Activated effector memory CD4-positive, alpha-beta T cell treated with Interleukin-2 at 50 U/mL for 16 hours (primary cell): ENCODE results near the gene ZNF341.
"Not testable (repeated sequence)": the region's sequence is repeated elsewhere in the genome, so short reads cannot be mapped to it uniquely, and the experiment has no call there.

Source experiments
- DNase-seq: peaks from one replicate; pipeline ENCODE4 v3.0.0-alpha.2; 2020

Gene ZNF341

GRCh38 chr20:33773412-33774089, 41.8 kb downstream of the ZNF341 start:
- DNase-seq = no peak

GRCh38 chr20:33777816-33778215, 46.0 kb downstream of the ZNF341 start:
- no peak for DNase-seq

GRCh38 chr20:33781133-33781532, 49.3 kb downstream of the ZNF341 start:
- DNase-seq = no peak

- no peak for DNase-seq
Measured at GRCh38 chr20:33781945-33782344, 50.1 kb downstream of the ZNF341 start.

- no peak for DNase-seq
Measured at GRCh38 chr20:33783256-33783655, 51.5 kb downstream of the ZNF341 start.

GRCh38 chr20:33783818-33784217, 52.0 kb downstream of the ZNF341 start:
- no peak for DNase-seq

GRCh38 chr20:33784225-33784624, 52.4 kb downstream of the ZNF341 start:
- no peak for DNase-seq

GRCh38 chr20:33785503-33785902, 53.7 kb downstream of the ZNF341 start:
- no peak for DNase-seq

GRCh38 chr20:33787253-33787891, 55.6 kb downstream of the ZNF341 start:
- no peak for DNase-seq

- DNase-seq = no peak
Measured at GRCh38 chr20:33788351-33789049, 56.7 kb downstream of the ZNF341 start.

- DNase-seq = no peak
Measured at GRCh38 chr20:33789109-33789857, 57.5 kb downstream of the ZNF341 start.

GRCh38 chr20:33789858-33790182, 58.0 kb downstream of the ZNF341 start:
- DNase-seq = no peak

- DNase-seq = no peak
Measured at GRCh38 chr20:33790566-33790965, 58.8 kb downstream of the ZNF341 start.

- no peak for DNase-seq
Measured at GRCh38 chr20:33791021-33791420, 59.2 kb downstream of the ZNF341 start.

GRCh38 chr20:33791540-33791939, 59.7 kb downstream of the ZNF341 start:
- DNase-seq = no peak

GRCh38 chr20:33791959-33792597, 60.3 kb downstream of the ZNF341 start:
- peak; percentile 28 for DNase-seq

- not testable (repeated sequence) for DNase-seq
Measured at GRCh38 chr20:33792598-33792989, 60.8 kb downstream of the ZNF341 start.

GRCh38 chr20:33793011-33793931, 61.5 kb downstream of the ZNF341 start:
- no peak for DNase-seq

- DNase-seq = no peak
Measured at GRCh38 chr20:33796263-33796906, 64.6 kb downstream of the ZNF341 start.

- no peak for DNase-seq
Measured at GRCh38 chr20:33796907-33797544, 65.2 kb downstream of the ZNF341 start.

GRCh38 chr20:33798444-33798843, 66.6 kb downstream of the ZNF341 start:
- DNase-seq = no peak
